Endothelial cell of umbilical vein (primary cell): ENCODE data around the gene ATAT1. TPM values are rescaled to one million over a fixed set of nuclear protein-coding genes. Genes with fewer than 3 reads are reported as not detected.

Experiments
- BruUV-seq: library from RNA; stranded (reverse); fragments of 400-500 nt; replicated peaks from 2 replicates; lab custom pipeline; 2021; lab: Mats Ljungman, UMichigan
- CTCF ChIA-PET: fragments of 300-600, 350-600 bp; sonication (Branson Sonifier 250); formaldehyde crosslinking; loops from one replicate; lab custom pipeline; 2021; ENCODE audit warnings: antibody characterized with exemption, inconsistent platforms; lab: Charles Lee
- POLR2A ChIA-PET: fragments of 300-600, 350-600 bp; sonication (Branson Sonifier 250); formaldehyde crosslinking; loops from one replicate; lab custom pipeline; 2021; ENCODE audit warnings: antibody characterized with exemption, inconsistent platforms; lab: Charles Lee
- DNase-seq: peaks from one replicate; pipeline ENCODE4 v3.0.0-alpha.2; 2011; ENCODE audit warnings: low read depth, low spot score
- FAIRE-seq: peaks from 2 replicates; lab custom pipeline; 2011; peaks lifted over from hg19 to GRCh38; lab: Jason Lieb, UNC
- H2AFZ ChIP-seq: 2 replicates; pipeline ENCODE4 v1.6.0; 2012; ENCODE audit warnings: low read depth, low read length, control low read depth, inconsistent platforms
- H3K27ac ChIP-seq: 2 replicates; pipeline ENCODE4 v1.5.1; 2011; ENCODE audit warnings: low read depth, mild to moderate bottlenecking, control low read depth, low read length, moderate library complexity; ENCODE audit not compliant: insufficient read depth
- H3K27me3 ChIP-seq, 2 experiments: 2 replicates each; pipeline versions ENCODE4 v1.6.0 to v1.6.1; 2011; ENCODE audit warnings: low read length in 2 of 2, mixed read lengths in 1 of 2; ENCODE audit not compliant: control insufficient read depth in 2 of 2, insufficient read depth in 2 of 2
- H3K36me3 ChIP-seq, 2 experiments: 2 replicates in 1 of 2; 3 replicates in 1 of 2; pipeline ENCODE4 v1.5.1; 2011; ENCODE audit warnings: low read length in 2 of 2, mild to moderate bottlenecking in 1 of 2, moderate library complexity in 1 of 2; ENCODE audit not compliant: control insufficient read depth in 2 of 2, insufficient read depth in 2 of 2; ENCODE audit errors: extremely low read depth in 1 of 2
- H3K4me1 ChIP-seq: 3 replicates; pipeline ENCODE4 v1.5.1; 2011; ENCODE audit warnings: mild to moderate bottlenecking, low read length; ENCODE audit not compliant: control insufficient read depth, insufficient read depth; ENCODE audit errors: extremely low read depth
- H3K4me2 ChIP-seq: 2 replicates; pipeline ENCODE4 v1.6.1; 2011; ENCODE audit warnings: low read length, control low read depth, mixed read lengths; ENCODE audit not compliant: insufficient read depth
- H3K4me3 ChIP-seq, 3 experiments: fragments of 200-600 bp in 1 of 3; sonication (generic), shearing (Covaris generic) in 1 of 3; replicated peaks in 1 of 3; 2 replicates each; pipeline ENCODE4 v1.5.1; 2011 to 2016; ENCODE audit warnings: control low read depth in 3 of 3, low read length in 3 of 3, mild to moderate bottlenecking in 2 of 3, inconsistent platforms in 1 of 3, low read depth in 1 of 3, moderate library complexity in 1 of 3; ENCODE audit not compliant: insufficient read depth in 1 of 3
- H3K79me2 ChIP-seq: 2 replicates; pipeline ENCODE4 v1.6.0; 2012; ENCODE audit warnings: low read length, inconsistent platforms; ENCODE audit not compliant: control insufficient read depth, insufficient read depth
- H3K9ac ChIP-seq: replicated peaks from 2 replicates; pipeline ENCODE3; 2011; ENCODE audit warnings: low read length, control low read depth; ENCODE audit not compliant: insufficient read depth; ENCODE audit errors: extremely low read depth
- H3K9me1 ChIP-seq: replicated peaks from 3 replicates; pipeline ENCODE4 v1.6.0; 2011; ENCODE audit warnings: mild to moderate bottlenecking, low read length; ENCODE audit not compliant: control insufficient read depth, insufficient read depth; ENCODE audit errors: extremely low read depth
- H3K9me3 ChIP-seq: replicated peaks from 2 replicates; pipeline ENCODE4 v1.5.1; 2012; ENCODE audit warnings: low read length, inconsistent platforms; ENCODE audit not compliant: control insufficient read depth, insufficient read depth
- H4K20me1 ChIP-seq: replicated peaks from 2 replicates; pipeline ENCODE3; 2011; ENCODE audit warnings: mild to moderate bottlenecking, low read length; ENCODE audit not compliant: control insufficient read depth, insufficient read depth; ENCODE audit errors: extremely low read depth
- CTCF ChIP-seq, 2 donors: IDR thresholded peaks; 1 replicate in 1 of 2; 2 replicates in 1 of 2; pipeline ENCODE4 v1.5.1; 2011; ENCODE audit warnings: low read length in 2 of 2, mild to moderate bottlenecking in 2 of 2, moderate library complexity in 2 of 2, control low read depth in 1 of 2, inconsistent platforms in 1 of 2, low read depth in 1 of 2; ENCODE audit not compliant: insufficient read depth in 1 of 2; ENCODE audit errors: extremely low read depth in 1 of 2
- FOS ChIP-seq: IDR thresholded peaks from 2 replicates; pipeline ENCODE4 v1.6.1; 2011; ENCODE audit warnings: mild to moderate bottlenecking, low read length, moderate library complexity, borderline replicate concordance; ENCODE audit not compliant: insufficient read depth
- GATA2 ChIP-seq: IDR thresholded peaks from 2 replicates; pipeline ENCODE4 v1.7.0; 2011; ENCODE audit warnings: low read depth, mild to moderate bottlenecking, moderate library complexity, mixed read lengths, low read length; ENCODE audit not compliant: insufficient read length, insufficient read depth
- MYC ChIP-seq: IDR thresholded peaks from one replicate; pipeline ENCODE4 v1.6.1; 2011; ENCODE audit warnings: mild to moderate bottlenecking, low read depth, low read length
- POLR2A ChIP-seq: IDR thresholded peaks from 2 replicates; pipeline ENCODE4 v1.6.1; 2012; ENCODE audit warnings: low read depth, mild to moderate bottlenecking, control low read depth, low read length
- dilution Hi-C: fragments of 300-500 bp; cut with MboI; formaldehyde crosslinking; loops from one replicate; pipeline ENCODE4 v1.15.0; 2019; ENCODE audit warnings: low sequenced_read_pairs; ENCODE audit not compliant: extremely low pct_ligation_motif_present
- intact Hi-C: fragments of 100-400 bp; cut with micrococcal nuclease; formaldehyde crosslinking; loops from one replicate; pipeline ENCODE4 v1.10.0; 2022
- microRNA counts: library from miRNA; unstranded; fragments of <30 nt; microRNA quantifications from one replicate; lab custom pipeline; 2016
- microRNA-seq: library from miRNA; unstranded; fragments of <30 nt; microRNA quantifications from one replicate; pipeline ENCODE4 v1.2.0, GENCODE V29; 2021; ENCODE audit warnings: borderline number of aligned reads, borderline replicate concordance
- polyA plus RNA-seq, 4 experiments: library from polyadenylated mRNA; depleted of rRNA in 3 of 4; stranded (reverse) in 3 of 4; unstranded in 1 of 4; fragments of >200 nt; gene quantifications; 2 replicates each; pipeline versions ENCODE4 v1.2.1 to v1.2.3, GENCODE V29; 2011 to 2012; ENCODE audit warnings: missing spikeins in 1 of 4
- small RNA-seq: library from RNA; depleted of rRNA; stranded (forward); fragments of <200 nt; gene quantifications from one replicate; pipeline ENCODE3, GENCODE V24; 2012; ENCODE audit warnings: low replicate concordance, low read depth; ENCODE audit not compliant: insufficient read depth, insufficient read length
- total RNA-seq: library from RNA; stranded (reverse); gene quantifications from 2 replicates; pipeline ENCODE4 v1.2.3, GENCODE V29; 2021

ATAT1 gene
- total and polyA plus RNA-seq, 2 donors (not counting 3 experiments of a cell fraction or from before 2014, with no cell fraction given) = 17.4 to 18.4 TPM

DNA sequence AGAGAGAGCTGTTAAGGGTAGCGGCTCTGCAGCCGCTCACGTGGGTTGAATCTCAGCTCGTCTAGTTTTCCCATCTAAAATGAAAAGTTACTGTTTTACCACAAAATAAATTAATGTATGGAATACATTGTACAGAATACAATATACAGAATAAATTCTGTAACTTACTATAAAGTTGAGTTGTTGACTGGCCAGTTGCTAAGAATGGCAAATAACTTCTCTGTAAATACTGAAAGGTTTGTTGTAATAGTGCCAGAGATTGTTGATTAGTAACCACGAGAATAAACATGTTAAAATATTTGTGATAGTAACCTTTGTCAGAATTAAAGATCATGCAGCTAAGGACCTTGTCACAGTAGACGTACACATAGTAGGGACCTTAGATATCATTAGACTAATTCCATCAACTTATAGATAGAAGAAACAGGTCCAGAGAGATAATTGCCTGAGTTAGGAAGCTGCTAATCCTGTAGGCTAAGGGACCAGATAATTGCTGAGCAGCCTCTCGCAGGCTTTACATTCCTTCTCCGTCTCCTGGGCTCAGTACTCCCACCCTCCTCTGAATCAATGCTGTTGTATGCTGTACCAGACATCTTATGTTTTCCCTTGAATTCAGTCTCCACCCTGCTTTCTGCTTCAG lies 64.7 kb downstream of the ATAT1 start:
- Histone ChIP-seq H3K9ac (peak overlapping the region; percentile 56), H3K79me2 (peaks cover 24% of the 10 kb centered on the region), H3K27me3 (no peaks in the 10 kb centered on the region), H2AFZ (peak overlapping the region; percentile 78), H3K27ac (peak overlapping the region; percentile 54), H3K4me1 (peaks cover 28% of the 10 kb centered on the region), H3K36me3 (no peaks in the 10 kb centered on the region), H3K9me3 (no peaks in the 10 kb centered on the region), H3K9me1 (no peaks in the 10 kb centered on the region), H4K20me1 (no peaks in the 10 kb centered on the region), H3K4me2 (peak overlapping the region; percentile 91), H3K4me3 (peak overlapping the region; percentile 55 to 84 (median 72))
- FAIRE-seq (no peak), DNase-seq (no peak)
- TF ChIP-seq POLR2A (no peak), GATA2 (no peak), MYC (no peak), CTCF (IDR thresholded peaks at IDR 0.05; ENCODE audit: extremely low read depth in 1 of 2, insufficient read depth in 1 of 2, low read depth in 1 of 2, low read length in 2 of 2) (no peak), FOS (no peak)
- dilution Hi-C loops (no loop called here), intact Hi-C loops (no loop called here)
- POLR2A ChIA-PET = interaction anchor here (1.1 to 1.8 kb wide), 2 partner anchors 26 to 30 kb away, joined by 3 to 4 read pairs; partner anchors contain the start of gene MDC1
- CTCF ChIA-PET = interaction anchor here (1.4 to 2.5 kb wide), 5 partner anchors 12 to 39 kb away, joined by 3 to 19 read pairs (median 9); partner anchors contain the start of genes DHX16 and MDC1
- no TSS peak for BruUV-seq

MicroRNAs within 50 kb of the gene (microRNA counts, 767-probe panel; counts per million panel counts)
- microRNA hsa-miR-877-5p (lab: Ali Mortazavi, UCI) = 723 counts per million, percentile 96 among the panel's probes with 10 or more counts

Small RNA genes lying within 50 kb of the gene (microRNA-seq; reads per million reads assigned to microRNA genes)
- gene MIR877 = 94.1 reads per million, percentile 56 among the genes with 10 or more reads in this experiment

Small RNA genes lying within 50 kb of the gene (small RNA-seq; reads per million reads assigned to genes)
- not detected for gene MIR877

Other genes with a start within 250 kb of the ATAT1 start
- 249 and 271 TPM in 2 replicates for gene HLA-E, start 137.4 kb upstream of the ATAT1 start, total RNA-seq
- 277 and 298 TPM in 2 replicates for gene HLA-E, start 137.4 kb upstream of the ATAT1 start, polyA plus RNA-seq
- gene GNL1, start 70.4 kb upstream of the ATAT1 start, total RNA-seq = 87.3 and 103 TPM in 2 replicates
- 58.4 and 63.1 TPM in 2 replicates for gene GNL1, start 70.4 kb upstream of the ATAT1 start, polyA plus RNA-seq
- gene PRR3, start 69.6 kb upstream of the ATAT1 start, total RNA-seq = 10.6 and 12.0 TPM in 2 replicates
- 22.3 and 23.3 TPM in 2 replicates for gene PRR3, start 69.6 kb upstream of the ATAT1 start, polyA plus RNA-seq
- gene ABCF1, start 55.4 kb upstream of the ATAT1 start, total RNA-seq = 55.8 and 60.3 TPM in 2 replicates
- 29.0 and 34.0 TPM in 2 replicates for gene ABCF1, start 55.4 kb upstream of the ATAT1 start, polyA plus RNA-seq
- gene PPP1R10, start 9.6 kb upstream of the ATAT1 start, total RNA-seq = 75.1 and 88.3 TPM in 2 replicates
- 19.2 and 20.3 TPM in 2 replicates for gene PPP1R10, start 9.6 kb upstream of the ATAT1 start, polyA plus RNA-seq
- gene MRPS18B, start 9.0 kb upstream of the ATAT1 start, total RNA-seq = 32.6 and 33.7 TPM in 2 replicates
- 47.3 and 49.1 TPM in 2 replicates for gene MRPS18B, start 9.0 kb upstream of the ATAT1 start, polyA plus RNA-seq
- 18.5 and 21.0 TPM in 2 replicates for gene C6orf136, start 20.3 kb downstream of the ATAT1 start, total RNA-seq
- 19.1 and 20.2 TPM in 2 replicates for gene C6orf136, start 20.3 kb downstream of the ATAT1 start, polyA plus RNA-seq
- gene DHX16, start 46.1 kb downstream of the ATAT1 start, total RNA-seq = 36.3 and 38.2 TPM in 2 replicates
- 62.3 and 66.5 TPM in 2 replicates for gene DHX16, start 46.1 kb downstream of the ATAT1 start, polyA plus RNA-seq
- 129 and 136 TPM in 2 replicates for gene PPP1R18, start 59.8 kb downstream of the ATAT1 start, total RNA-seq
- gene PPP1R18, start 59.8 kb downstream of the ATAT1 start, polyA plus RNA-seq = 167 and 173 TPM in 2 replicates
- 28.5 and 32.2 TPM in 2 replicates for gene NRM, start 64.1 kb downstream of the ATAT1 start, total RNA-seq
- gene NRM, start 64.1 kb downstream of the ATAT1 start, polyA plus RNA-seq = 33.8 and 36.7 TPM in 2 replicates
- gene MDC1, start 90.4 kb downstream of the ATAT1 start, total RNA-seq = 42.3 and 43.6 TPM in 2 replicates
- gene MDC1, start 90.4 kb downstream of the ATAT1 start, polyA plus RNA-seq = 15.6 and 16.8 TPM in 2 replicates
- gene TUBB, start 93.5 kb downstream of the ATAT1 start, total RNA-seq = 1,243 and 1,276 TPM in 2 replicates
- gene TUBB, start 93.5 kb downstream of the ATAT1 start, polyA plus RNA-seq = 1,408 and 1,437 TPM in 2 replicates
- 141 and 145 TPM in 2 replicates for gene FLOT1, start 115.8 kb downstream of the ATAT1 start, total RNA-seq
- 146 and 154 TPM in 2 replicates for gene FLOT1, start 115.8 kb downstream of the ATAT1 start, polyA plus RNA-seq
- gene IER3, start 117.7 kb downstream of the ATAT1 start, total RNA-seq = 163 and 170 TPM in 2 replicates
- gene IER3, start 117.7 kb downstream of the ATAT1 start, polyA plus RNA-seq = 344 and 468 TPM in 2 replicates